Suppressor macrophage treated with lipopolysaccharide for 4 hours (primary cell): ENCODE data around the gene SCN3A.

Experiments used
- DNase-seq: peaks from one replicate; pipeline ENCODE4 v3.0.0-alpha.2; 2020

The SCN3A gene

DNA sequence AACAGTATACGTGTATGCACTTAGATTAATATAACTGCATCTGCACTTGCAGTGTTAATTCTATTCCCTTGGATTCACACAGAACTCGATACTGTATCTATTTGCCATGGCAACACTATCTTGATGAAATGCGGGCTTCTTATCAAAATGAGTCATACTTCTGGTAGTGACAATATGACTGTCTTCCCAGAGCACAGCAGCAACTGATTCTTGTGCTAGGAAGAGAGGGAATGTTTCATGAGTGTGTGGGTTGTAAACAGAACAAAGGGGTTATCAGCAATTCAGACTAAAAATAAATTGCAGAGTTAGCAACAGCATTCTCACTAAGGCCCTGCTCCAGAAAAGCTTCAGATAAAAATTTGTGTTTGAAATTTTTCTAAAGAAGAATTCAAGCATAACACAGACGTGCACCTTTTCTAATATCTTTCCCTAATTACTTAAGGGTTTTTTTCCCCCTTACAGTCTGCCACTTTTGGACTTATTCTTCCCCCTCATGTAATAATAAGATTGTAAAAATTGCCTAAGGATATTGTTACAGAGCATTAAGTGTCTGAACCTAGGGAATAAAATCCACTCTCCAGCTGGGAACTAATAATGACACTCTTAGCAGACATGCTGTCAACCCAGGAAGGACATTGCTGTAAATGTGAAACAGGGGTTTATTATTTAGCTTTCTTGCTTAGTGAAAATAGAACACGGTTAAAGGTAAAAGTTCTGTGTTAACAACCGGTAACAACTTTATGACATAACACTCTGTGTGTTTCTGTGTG lies 148.6 kb downstream of the SCN3A start:
- no peak for DNase-seq

DNA sequence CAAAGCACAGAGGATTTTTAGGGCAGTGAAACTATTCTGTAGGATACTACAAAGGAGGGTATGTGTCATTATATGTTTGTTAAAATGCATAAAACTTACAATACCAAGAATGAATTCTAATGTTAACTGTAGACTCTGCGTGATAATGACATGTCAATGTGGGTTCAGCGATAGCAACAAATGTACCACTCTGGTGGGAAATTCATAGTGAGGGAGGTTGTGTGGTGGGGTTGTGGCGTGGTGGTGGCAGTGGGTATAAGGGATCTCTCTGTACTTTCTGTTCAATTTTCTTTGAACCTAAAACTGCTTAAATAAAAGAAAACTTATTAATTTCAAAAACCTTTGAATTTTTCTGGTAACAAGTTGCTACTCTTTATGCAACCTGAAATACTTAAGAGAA lies 149.2 kb downstream of the SCN3A start:
- no peak for DNase-seq

DNA sequence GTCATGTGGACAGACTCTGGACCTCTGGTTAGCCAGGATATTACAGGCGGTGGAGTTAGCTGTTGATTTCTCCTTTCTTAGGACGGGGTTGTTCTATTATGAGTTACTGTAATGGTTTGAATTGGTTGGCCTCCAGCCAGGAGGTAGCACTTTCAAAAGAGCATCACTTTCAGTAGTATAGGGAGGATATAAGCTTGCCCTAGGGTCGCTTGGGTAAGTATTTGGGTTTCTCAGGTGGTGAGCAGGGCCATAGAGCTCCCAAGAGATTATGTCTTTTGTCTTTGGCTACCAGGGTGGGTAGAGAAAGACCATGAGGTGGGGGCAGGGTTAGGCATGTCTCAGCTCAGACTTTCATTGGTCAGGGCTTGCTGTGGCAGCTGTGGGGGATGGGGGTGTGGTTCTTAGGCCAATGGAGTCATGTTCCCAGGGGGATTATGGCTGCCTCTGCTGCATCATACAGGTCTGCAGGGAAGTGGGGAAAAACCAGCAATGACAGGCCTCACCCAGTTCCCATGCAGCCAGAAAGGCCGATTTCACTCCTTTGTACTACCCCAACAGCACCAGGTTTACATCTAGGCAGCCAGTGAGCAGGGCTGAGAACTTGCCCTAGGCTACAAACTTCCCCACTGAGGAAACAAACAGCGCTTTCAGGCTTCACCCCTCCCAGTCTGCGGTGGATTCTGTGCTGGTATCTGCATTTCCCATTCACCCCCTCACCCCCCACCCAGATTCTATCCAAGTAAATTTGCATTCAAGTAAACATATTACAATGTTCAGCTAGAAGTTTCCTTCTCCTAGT lies 159.1 kb downstream of the SCN3A start:
- DNase-seq: no peak
